Activated CD8-positive, alpha-beta memory T cell treated with anti-CD3 and anti-CD28 coated beads, Interleukin-2, amount 50 U/mL, for 4 hours (primary cell): ENCODE measurements around the gene LTBP3.

Experiments used
- DNase-seq: peaks from one replicate; pipeline ENCODE4 v3.0.0-alpha.2; 2020

LTBP3 gene

DNA sequence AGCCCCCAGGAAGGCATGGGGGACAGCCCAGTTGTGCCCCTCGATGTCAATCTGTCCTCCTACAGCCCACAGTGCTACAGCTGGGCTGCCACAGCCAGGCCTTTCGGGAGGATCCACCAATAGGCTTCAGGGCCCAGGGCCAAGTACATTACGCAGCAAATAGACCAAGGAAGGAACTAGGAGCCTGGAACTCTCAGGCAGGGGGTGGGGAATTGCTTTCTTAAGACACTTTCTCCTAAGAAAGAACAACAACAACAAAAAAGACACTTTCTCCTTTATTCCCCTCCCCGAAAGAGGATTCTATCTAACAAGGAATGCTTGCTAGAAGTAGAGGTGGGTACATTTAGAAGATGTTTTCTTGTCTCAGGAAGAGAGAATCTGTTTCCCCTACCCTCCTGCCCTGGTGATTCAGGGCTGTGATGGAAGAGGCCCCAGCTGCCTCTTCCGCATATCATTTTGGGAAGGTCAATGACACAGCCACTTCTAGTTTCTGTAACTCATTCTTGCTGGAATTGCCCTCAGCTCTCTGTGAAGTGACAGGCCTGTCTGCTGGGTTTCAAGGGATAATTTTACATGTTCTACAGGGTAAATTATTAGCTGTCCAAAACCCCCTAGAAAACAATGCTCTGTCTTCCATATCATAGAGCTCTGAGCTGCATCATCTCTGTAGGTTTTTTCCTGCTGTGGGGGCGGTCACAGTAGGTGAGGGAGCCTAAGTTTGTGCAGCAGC, 65.4 kb downstream of the LTBP3 start:
- DNase-seq: no peak

DNA sequence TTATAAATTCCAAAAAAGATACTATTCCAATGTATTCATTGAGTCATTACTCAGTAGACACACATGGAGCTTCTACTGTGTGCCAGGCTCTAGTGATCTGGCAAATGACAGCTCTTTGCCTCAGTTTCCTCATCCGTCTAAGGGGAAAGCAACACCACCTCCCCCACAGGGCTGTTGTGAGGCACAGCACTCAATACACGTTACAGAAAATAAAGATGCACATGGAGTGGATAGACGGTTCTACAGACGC, 65.8 kb downstream of the LTBP3 start:
- DNase-seq: no peak

DNA sequence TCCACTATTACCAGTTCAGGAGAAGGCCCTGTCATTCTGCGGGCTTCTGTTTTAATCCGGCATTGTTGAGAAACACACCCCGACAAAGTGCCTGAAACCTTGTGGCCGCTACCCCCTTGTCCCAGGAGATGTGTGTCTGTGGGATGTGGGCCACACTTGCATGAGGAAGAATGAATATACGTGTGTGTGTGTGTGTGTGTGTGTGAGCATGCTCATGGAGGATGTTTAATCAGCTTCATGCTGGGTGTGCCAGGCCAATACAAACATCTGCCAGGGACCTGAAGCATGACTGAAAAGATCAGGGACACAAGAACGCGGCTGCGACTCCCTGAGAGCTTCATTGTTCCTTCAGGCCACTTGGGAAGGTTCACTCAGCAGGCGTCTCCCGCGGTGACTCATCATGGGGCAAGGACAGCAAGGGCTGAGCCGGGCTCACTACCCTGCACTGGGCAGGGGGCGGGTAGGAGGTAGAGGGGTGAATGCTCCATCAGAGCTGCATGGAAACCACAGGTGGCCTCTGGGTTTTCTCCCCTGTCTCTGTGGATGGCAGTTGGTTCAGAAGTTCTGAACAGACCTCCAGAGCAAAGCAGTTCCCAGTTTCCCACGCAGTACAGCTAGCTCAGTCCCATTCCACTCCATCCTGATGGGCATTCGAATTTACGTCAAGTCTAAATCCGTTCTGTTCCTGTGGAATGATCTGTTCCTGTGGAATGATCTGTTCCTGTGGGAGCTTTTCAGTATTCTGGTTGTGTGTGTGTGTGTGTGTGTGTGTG, 66.4 kb downstream of the LTBP3 start:
- DNase-seq: no peak

DNA sequence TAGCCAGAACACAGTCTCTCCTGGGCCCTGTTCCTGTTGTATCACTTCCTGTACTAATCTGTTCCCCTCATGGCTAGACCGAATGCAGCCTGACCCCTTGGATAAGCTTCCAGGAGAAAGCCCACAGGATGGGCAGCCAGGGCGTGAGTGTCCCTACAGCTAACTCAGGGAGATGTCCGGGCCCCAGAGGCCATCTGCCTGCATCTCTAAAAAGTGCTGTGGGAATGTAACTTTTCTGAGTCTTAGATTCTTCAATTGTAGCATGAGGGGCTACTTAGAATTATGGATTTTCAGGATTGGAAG, 67.0 kb downstream of the LTBP3 start:
- no peak for DNase-seq

DNA sequence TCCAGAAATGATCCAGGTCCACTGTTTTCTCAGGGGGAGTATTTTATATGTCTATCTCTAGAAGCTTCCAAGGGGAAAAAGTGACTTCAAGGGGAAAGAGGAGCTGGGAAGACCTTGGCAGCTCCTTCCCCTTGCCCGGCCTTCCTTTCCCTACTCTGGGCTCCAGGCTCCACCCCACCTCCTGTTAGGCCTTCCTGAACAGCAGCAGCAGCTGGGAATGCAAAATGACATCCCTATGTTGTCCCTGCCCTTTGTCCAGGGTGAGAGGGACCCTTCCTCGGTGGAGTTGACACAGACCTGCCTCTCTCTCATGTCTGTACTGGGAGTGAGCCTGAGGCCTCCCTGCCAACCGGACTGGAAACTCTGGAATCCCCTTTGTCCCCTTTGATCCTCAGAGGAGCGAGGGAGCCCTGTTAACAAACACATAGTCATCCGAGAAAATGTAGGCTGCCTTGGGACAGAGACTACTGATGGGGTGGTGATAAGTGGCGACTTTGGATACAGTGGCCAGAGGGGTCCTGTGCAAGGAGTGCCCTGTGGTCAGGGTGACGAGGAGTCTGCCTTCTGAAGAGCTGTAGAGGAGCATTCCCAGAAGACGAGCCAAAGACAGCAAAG, 68.3 kb downstream of the LTBP3 start:
- no peak for DNase-seq

DNA sequence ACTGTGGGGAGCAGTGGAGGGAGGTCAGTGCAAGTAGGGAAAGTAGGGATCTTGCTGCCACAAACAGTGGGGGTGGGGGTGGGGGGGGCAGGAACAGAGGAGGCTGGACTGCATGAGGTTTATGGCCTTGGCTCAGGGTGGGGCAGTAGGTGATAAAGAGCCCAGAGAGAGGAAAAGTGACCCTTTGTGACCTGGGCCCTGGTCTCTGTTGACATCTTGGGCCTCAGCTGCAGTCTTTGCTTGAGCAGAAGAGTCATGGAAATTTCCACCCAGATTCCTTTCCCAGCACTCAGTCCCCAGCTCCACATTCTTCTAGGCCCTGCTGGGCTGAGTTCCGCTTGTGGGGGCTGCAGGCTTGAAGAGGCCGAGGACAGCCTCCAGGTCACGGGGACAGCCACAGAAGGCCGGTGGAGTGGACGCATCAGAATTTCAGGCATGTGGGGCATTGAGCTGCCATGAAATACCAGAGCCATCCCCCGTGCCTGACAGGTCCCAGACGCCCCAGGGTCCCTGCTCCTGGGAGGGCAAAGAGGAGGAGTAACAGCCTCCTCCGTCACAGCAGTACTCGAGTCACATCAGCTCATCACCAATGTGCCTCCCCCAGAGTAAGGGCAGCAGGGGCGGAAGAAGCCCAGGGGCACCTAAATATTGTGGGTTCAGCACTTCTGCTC, 69.0 kb downstream of the LTBP3 start:
- DNase-seq: no peak
